Fibroblast of the aortic adventitia (primary cell): ENCODE measurements around the gene FANK1. TPM values are rescaled to one million over a fixed set of nuclear protein-coding genes. Genes with fewer than 3 reads are reported as not detected.

Experiments
- DNase-seq: peaks from one replicate; pipeline ENCODE4 v3.0.0-alpha.2; 2010; ENCODE audit warnings: low read depth
- H3K4me3 ChIP-seq: 2 replicates; pipeline ENCODE4 v1.5.1; 2011; ENCODE audit warnings: low read depth, mild to moderate bottlenecking, control low read depth, low read length, moderate library complexity
- CTCF ChIP-seq: IDR thresholded peaks from 2 replicates; pipeline ENCODE4 v1.5.1; 2011; ENCODE audit warnings: mild to moderate bottlenecking, low read length, control low read depth, inconsistent platforms; ENCODE audit not compliant: insufficient read depth
- total RNA-seq: library from RNA; depleted of rRNA; stranded (reverse); fragments of >200 nt; gene quantifications from 2 replicates; pipeline ENCODE4 v1.2.3, GENCODE V29; 2012; ENCODE audit warnings: low replicate concordance

FANK1 gene
- total RNA-seq, 1 donor = 2.3 TPM

- no peak for DNase-seq
- no peak overlapping the region for H3K4me3 ChIP-seq
- no peak for TF ChIP-seq CTCF
Measured at GRCh38 chr10:125940515-125940914, 44.2 kb downstream of the FANK1 start.

- no peak for DNase-seq
- no peak for TF ChIP-seq CTCF
Measured at GRCh38 chr10:125951290-125951689, 54.9 kb downstream of the FANK1 start.

GRCh38 chr10:125953778-125954385 lies 57.5 kb downstream of the FANK1 start:
- DNase-seq = no peak
- H3K4me3 ChIP-seq = no peak overlapping the region
- TF ChIP-seq CTCF = no peak

More at GRCh38 chr10:125951290-125951689, 54.9 kb downstream of the FANK1 start:
- H3K4me3 ChIP-seq = no peak overlapping the region

DNA sequence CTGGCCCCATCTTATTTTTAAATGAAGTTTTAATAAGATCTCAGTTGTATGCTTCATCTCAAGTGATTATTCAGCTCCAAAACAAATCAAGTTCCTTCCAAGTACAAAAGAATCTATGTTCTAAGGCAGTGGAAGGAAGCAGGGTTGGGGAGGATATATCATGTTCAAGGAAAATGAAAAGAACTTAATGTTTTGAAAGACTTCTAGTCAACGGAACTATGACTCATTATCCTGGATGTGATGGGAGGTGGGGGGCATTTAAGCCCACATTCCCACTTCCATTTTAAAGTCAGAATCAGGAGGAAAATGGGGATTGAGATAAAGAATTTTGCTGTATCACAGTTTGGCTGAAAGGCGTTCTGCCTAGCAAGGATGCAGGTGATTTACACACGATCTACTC lies 59.4 kb downstream of the FANK1 start:
- H3K4me3 ChIP-seq = no peak overlapping the region
- no peak for DNase-seq
- no peak for TF ChIP-seq CTCF

DNA sequence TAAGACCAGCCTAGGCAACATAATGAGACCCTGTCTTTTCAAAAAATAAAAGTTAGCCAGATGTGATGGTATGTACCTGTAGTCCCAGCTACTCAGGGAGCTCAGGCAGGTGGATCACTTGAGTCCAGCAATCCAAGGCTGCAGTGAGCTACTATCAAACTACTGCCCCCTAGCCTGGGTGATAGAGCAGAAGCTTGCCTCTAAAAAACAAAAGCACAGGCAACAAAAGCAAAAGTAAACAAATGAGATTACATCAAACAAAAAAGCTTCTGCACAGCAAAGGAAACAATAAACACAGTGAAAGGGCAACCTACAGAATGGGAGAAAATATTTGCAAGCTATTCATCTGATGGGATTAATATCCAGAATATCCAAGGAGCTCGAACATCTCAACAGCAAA lies 65.4 kb downstream of the FANK1 start:
- DNase-seq = no peak
- TF ChIP-seq CTCF = no peak
- no peak overlapping the region for H3K4me3 ChIP-seq

DNA sequence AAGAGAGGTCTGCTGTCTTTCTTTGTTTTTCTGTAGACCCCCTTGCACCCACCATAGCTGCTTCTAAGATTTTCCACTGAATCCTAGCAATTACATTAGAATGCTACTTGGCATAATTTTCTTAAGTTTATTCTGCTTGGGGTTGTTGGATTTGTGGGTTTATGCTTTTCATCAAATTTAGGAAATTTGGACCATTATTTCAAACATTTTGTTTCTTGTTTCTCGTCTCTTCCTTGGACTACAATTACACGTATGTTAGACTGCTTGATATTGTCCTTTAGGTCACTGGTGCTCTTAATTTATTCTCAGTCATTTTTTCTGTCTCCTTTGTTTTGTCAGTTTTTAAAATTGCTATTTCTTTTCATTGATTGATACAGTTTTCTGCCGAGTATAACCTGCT lies 65.8 kb downstream of the FANK1 start:
- no peak for DNase-seq
- no peak for TF ChIP-seq CTCF
- no peak overlapping the region for H3K4me3 ChIP-seq

DNA sequence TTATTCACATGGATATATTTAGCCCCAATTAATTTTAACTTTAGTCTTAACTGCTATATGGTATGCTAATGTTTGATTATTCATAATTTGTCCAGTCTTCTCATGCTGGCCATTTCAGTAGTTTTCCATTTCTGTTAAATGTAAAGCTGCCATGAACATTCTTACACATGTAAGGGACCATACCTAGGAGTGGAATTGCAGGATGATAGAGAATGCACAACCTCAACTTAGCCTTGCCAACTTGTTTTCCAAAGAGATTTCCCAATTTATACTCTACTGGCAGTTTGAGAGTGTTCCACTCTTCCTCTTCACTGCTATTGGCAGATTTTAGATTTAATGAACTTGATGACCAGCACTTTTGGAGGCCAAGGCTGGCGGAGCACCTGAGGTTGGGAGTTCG lies 68.2 kb downstream of the FANK1 start:
- H3K4me3 ChIP-seq = no peak overlapping the region
- no peak for DNase-seq
- no peak for TF ChIP-seq CTCF
